ENCODE results near the gene DENND1A.

- TF ChIP-seq CTCF (IDR thresholded peaks at IDR 0.05) (no peak), POLR2A (IDR thresholded peaks at IDR 0.05) (no peak)
Observed at GRCh38 chr9:123597048-123597447, 332.9 kb downstream of the DENND1A start.

Measured in heart left ventricle (tissue), 13 donors.